GM23248 (cell line): ENCODE measurements around the gene TMEM196.

Experiments
- EZH2 ChIP-seq: fragments of 200-600 bp; sonication (generic); IDR thresholded peaks from 2 replicates; pipeline ENCODE4 v1.6.1; 2018; ENCODE audit warnings: antibody characterized with exemption, mild to moderate bottlenecking; ENCODE audit not compliant: insufficient read depth, poor library complexity, severe bottlenecking
- EZH2phosphoT487 ChIP-seq: fragments of 200-600 bp; sonication (generic); IDR thresholded peaks from 2 replicates; pipeline ENCODE4 v1.6.1; 2018; ENCODE audit warnings: antibody characterized with exemption, moderate library complexity, mild to moderate bottlenecking, low read depth; ENCODE audit not compliant: insufficient read depth

- TF ChIP-seq EZH2 (no peak), EZH2phosphoT487 (no peak)
Measured at GRCh38 chr7:19698331-19698730, 75.1 kb downstream of the TMEM196 start.
